Measurements from ENCODE around the gene LOX. TPM values are rescaled to one million over a fixed set of nuclear protein-coding genes. Genes with fewer than 3 reads are reported as not detected.

Gene LOX
- total and polyA plus RNA-seq, 2 experiments from 2014 or later: 1.5 to 1.8 TPM

DNA sequence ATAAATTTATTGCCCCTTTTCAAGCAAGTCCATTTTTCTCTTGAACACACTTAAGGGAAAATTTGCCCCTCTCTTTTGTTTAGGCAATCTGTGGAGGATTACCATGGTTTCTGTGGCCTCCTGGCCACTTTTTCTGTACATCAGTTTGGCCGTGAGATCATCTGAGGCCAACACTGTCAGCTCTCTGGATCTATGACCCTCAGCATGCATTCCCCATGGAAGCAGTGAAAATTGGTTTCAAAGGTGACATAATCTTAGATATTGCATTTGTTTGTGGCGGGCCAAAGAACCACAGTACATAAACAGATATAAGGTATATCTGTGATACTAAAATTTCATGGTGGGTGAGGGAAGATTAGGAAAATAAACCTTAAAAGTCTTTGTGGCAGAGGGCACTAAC lies 46.7 kb upstream of the LOX start (continued):
- TF ChIP-seq REST (IDR thresholded peaks at IDR 0.05; ENCODE audit: unreplicated experiment): no peak

DNA sequence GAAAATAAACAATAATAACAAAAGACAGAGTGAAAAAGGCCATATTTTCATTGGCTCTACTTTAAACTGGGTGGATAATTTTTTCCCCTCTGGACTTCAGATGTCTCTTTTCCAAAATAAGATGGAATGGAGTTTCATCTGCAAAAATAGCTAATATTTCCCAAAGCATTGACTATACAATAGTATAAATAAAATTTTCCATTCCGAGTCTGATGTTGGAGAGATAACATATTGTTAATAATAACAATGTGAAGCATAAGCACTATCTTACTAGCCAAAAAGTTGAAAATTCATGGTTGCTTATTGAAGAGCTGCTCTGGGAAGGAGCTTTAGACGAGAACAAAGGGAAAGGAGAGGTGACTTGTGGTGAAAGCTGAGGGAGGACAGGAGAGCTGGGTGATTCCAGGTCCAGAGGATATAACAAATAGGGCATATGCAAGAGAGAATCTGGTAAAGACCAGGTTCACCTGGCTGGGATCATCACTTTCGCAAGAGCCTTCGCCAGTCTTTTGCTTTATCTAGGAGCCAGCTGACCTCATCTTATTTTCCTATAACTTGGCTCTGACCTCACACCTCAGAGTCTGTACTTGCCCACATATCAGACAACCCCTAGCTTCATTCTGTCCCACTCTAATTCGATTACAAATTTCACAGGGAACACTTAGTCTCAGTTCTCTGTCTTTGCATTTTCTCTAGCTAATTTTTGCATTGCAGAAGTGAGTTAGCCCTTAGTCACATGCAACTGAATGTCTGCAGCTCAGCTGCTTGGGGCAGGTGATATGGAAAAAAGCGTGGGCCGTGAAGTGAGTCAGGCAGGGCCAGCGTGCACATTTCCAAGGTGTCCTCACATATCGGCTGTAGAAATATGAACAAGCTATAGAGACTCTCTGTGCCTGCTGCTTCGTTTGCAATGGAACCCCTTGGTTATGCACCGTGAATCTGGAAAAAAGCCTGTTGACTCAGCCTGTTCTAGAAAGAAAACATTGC lies 43.7 kb upstream of the LOX start:
- H3K27me3 Mint-ChIP-seq (ENCODE audit: insufficient read depth, low read depth, poor library complexity): no peaks in the 10 kb centered on the region
- H3K4me3 Mint-ChIP-seq: no peak overlapping the region
- H3K9me3 Mint-ChIP-seq: no peaks in the 10 kb centered on the region
- peaks cover 22% of the 10 kb centered on the region for H3K4me1 ChIP-seq (ENCODE audit: insufficient read depth)
- H2AFZ ChIP-seq: 0 out of 2 replicates have a peak overlapping the region, but pooled peaks have one; percentile 4
- no peaks in the 10 kb centered on the region for H3K36me3 ChIP-seq (ENCODE audit: insufficient read depth)
- ATAC-seq (no peak), DNase-seq (ENCODE audit: low spot score) (no peak)
- H3K27ac ChIP-seq (ENCODE audit: low read depth): no peak overlapping the region
- peaks cover 29% of the 10 kb centered on the region for H3K4me1 Mint-ChIP-seq
- H3K4me3 ChIP-seq: no peak overlapping the region
- no peaks in the 10 kb centered on the region for H3K9me2 ChIP-seq (ENCODE audit: insufficient read depth)
- no peaks in the 10 kb centered on the region for H4K20me1 ChIP-seq (replicated peaks; ENCODE audit: insufficient read depth)
- H3K79me2 ChIP-seq (replicated peaks; ENCODE audit: insufficient read depth): no peaks in the 10 kb centered on the region
- TF ChIP-seq STAT1 (IDR thresholded peaks at IDR 0.05; ENCODE audit: unreplicated experiment) (no peak), CTCF (conservative IDR thresholded peaks at IDR 0.05; ENCODE audit: low read depth in 2 of 2) (no peak), EZH2phosphoT487 (IDR thresholded peaks at IDR 0.05; ENCODE audit: unreplicated experiment) (no peak)
- TF ChIP-seq, protein P1, sequence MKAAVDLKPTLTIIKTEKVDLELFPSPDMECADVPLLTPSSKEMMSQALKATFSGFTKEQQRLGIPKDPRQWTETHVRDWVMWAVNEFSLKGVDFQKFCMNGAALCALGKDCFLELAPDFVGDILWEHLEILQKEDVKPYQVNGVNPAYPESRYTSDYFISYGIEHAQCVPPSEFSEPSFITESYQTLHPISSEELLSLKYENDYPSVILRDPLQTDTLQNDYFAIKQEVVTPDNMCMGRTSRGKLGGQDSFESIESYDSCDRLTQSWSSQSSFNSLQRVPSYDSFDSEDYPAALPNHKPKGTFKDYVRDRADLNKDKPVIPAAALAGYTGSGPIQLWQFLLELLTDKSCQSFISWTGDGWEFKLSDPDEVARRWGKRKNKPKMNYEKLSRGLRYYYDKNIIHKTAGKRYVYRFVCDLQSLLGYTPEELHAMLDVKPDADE (IDR thresholded peaks at IDR 0.05): no peak
- H3K36me3 Mint-ChIP-seq (ENCODE audit: low read depth): no peaks in the 10 kb centered on the region
- H3K27me3 ChIP-seq (ENCODE audit: insufficient read depth): no peaks in the 10 kb centered on the region
- no peaks in the 10 kb centered on the region for H3F3A ChIP-seq (replicated peaks; ENCODE audit: low read depth)
- H3K27ac Mint-ChIP-seq: peak overlapping the region; percentile 61
- H3K4me2 ChIP-seq: no peak overlapping the region

All from GM23338 (cell line).